Activated naive CD8-positive, alpha-beta T cell treated with anti-CD3 and anti-CD28 coated beads, Interleukin-2, amount 50 U/mL, for 16 hours (primary cell): ENCODE results near the gene SFXN5.

Experiments
- DNase-seq: peaks from one replicate; pipeline ENCODE4 v3.0.0-alpha.2; 2020; ENCODE audit warnings: low read depth, low spot score

The SFXN5 gene

GRCh38 chr2:72943540-72944395 lies 127.7 kb downstream of the SFXN5 start:
- no peak for DNase-seq

- no peak for DNase-seq
Observed at GRCh38 chr2:72942881-72943418, 128.6 kb downstream of the SFXN5 start.

GRCh38 chr2:72942293-72942692 lies 129.2 kb downstream of the SFXN5 start:
- no peak for DNase-seq

GRCh38 chr2:72940786-72941185 lies 130.7 kb downstream of the SFXN5 start:
- no peak for DNase-seq

GRCh38 chr2:72940361-72940760 lies 131.2 kb downstream of the SFXN5 start:
- DNase-seq = no peak

GRCh38 chr2:72938455-72938854 lies 133.1 kb downstream of the SFXN5 start:
- no peak for DNase-seq

GRCh38 chr2:72937356-72937669 lies 134.2 kb downstream of the SFXN5 start:
- no peak for DNase-seq

- DNase-seq = no peak
Observed at GRCh38 chr2:72936660-72937355, 134.7 kb downstream of the SFXN5 start.

- no peak for DNase-seq
Observed at GRCh38 chr2:72935611-72935957, 135.9 kb downstream of the SFXN5 start.

- DNase-seq = no peak
Observed at GRCh38 chr2:72934683-72935610, 136.6 kb downstream of the SFXN5 start.

GRCh38 chr2:72933646-72934151 lies 137.8 kb downstream of the SFXN5 start:
- no peak for DNase-seq

- DNase-seq = no peak
Observed at GRCh38 chr2:72933207-72933606, 138.3 kb downstream of the SFXN5 start.

- no peak for DNase-seq
Observed at GRCh38 chr2:72932805-72933204, 138.7 kb downstream of the SFXN5 start.

GRCh38 chr2:72932045-72932740 lies 139.3 kb downstream of the SFXN5 start:
- no peak for DNase-seq

GRCh38 chr2:72931280-72931910 lies 140.1 kb downstream of the SFXN5 start:
- DNase-seq = no peak

GRCh38 chr2:72929010-72929409 lies 142.5 kb downstream of the SFXN5 start:
- no peak for DNase-seq

GRCh38 chr2:72927619-72928550 lies 143.6 kb downstream of the SFXN5 start:
- no peak for DNase-seq

- DNase-seq = no peak
Observed at GRCh38 chr2:72926811-72927465, 144.6 kb downstream of the SFXN5 start.

- DNase-seq = no peak
Observed at GRCh38 chr2:72926368-72926767, 145.1 kb downstream of the SFXN5 start.
